Measurements from ENCODE around the gene TMEM121.
"Not testable (repeated sequence)": the region's sequence is repeated elsewhere in the genome, so short reads cannot be mapped to it uniquely, and the experiment has no call there.

Gene TMEM121

GRCh38 chr14:105571181-105571951 lies 45.0 kb downstream of the TMEM121 start:
- not testable (repeated sequence) for DNase-seq

GRCh38 chr14:105572063-105572462 lies 45.7 kb downstream of the TMEM121 start:
- not testable (repeated sequence) for DNase-seq

- not testable (repeated sequence) for DNase-seq
These were observed 47.5 kb downstream of the TMEM121 start for GRCh38 chr14:105573841-105574240.

GRCh38 chr14:105574411-105574810 lies 48.0 kb downstream of the TMEM121 start:
- not testable (repeated sequence) for DNase-seq

- not testable (repeated sequence) for DNase-seq
These were observed 48.8 kb downstream of the TMEM121 start for GRCh38 chr14:105575016-105575700.

GRCh38 chr14:105576525-105577088 lies 50.2 kb downstream of the TMEM121 start:
- DNase-seq: no peak

- DNase-seq: no peak
These were observed 51.0 kb downstream of the TMEM121 start for GRCh38 chr14:105577314-105577861.

- DNase-seq: no peak
These were observed 51.7 kb downstream of the TMEM121 start for GRCh38 chr14:105578070-105578469.

GRCh38 chr14:105579221-105579620 lies 52.8 kb downstream of the TMEM121 start:
- not testable (repeated sequence) for DNase-seq
